AG04450 (cell line): ENCODE results near the gene IL3. TPM values are rescaled to one million over a fixed set of nuclear protein-coding genes. Genes with fewer than 3 reads are reported as not detected.

Source experiments
- CTCF ChIA-PET: fragments of 300-600, 350-600 bp; formaldehyde crosslinking; extraction: SDS; loops from one replicate; lab custom pipeline; 2022; ENCODE audit warnings: antibody characterized with exemption, inconsistent platforms; lab: Charles Lee
- POLR2A ChIA-PET: fragments of 350-600 bp; formaldehyde crosslinking; extraction: SDS; loops from one replicate; lab custom pipeline; 2021; ENCODE audit warnings: antibody characterized with exemption, inconsistent platforms; lab: Yijun Ruan, JAX
- DNase-seq: peaks from one replicate; pipeline ENCODE4 v3.0.0-alpha.2; 2011; ENCODE audit warnings: low read depth, low spot score
- H3K27ac ChIP-seq: one replicate; pipeline ENCODE4 v1.5.1; 2012; ENCODE audit warnings: low read depth, low read length, control low read depth
- H3K27me3 ChIP-seq: one replicate; pipeline ENCODE4 v1.6.0; 2012; ENCODE audit warnings: low read length; ENCODE audit not compliant: control insufficient read depth, insufficient read depth
- H3K4me3 ChIP-seq: 2 replicates; pipeline ENCODE4 v1.5.1; 2011; ENCODE audit warnings: mild to moderate bottlenecking, low read depth, low read length, control low read depth
- H3K9me3 ChIP-seq: 2 replicates; pipeline ENCODE4 v1.5.1; 2012; ENCODE audit warnings: low read length; ENCODE audit not compliant: control insufficient read depth, insufficient read depth
- polyA plus RNA-seq: library from polyadenylated mRNA; depleted of rRNA; stranded (reverse); fragments of >200 nt; gene quantifications from 2 replicates; pipeline ENCODE4 v1.2.3, GENCODE V29; 2011
- TF ChIP-seq, protein P1 (sequence below): IDR thresholded peaks from 2 replicates; pipeline ENCODE4 v1.5.1; 2011; ENCODE audit warnings: low read depth, low read length, control low read depth, inconsistent platforms

Gene IL3
- polyA plus RNA-seq, 1 experiment = not detected

DNA sequence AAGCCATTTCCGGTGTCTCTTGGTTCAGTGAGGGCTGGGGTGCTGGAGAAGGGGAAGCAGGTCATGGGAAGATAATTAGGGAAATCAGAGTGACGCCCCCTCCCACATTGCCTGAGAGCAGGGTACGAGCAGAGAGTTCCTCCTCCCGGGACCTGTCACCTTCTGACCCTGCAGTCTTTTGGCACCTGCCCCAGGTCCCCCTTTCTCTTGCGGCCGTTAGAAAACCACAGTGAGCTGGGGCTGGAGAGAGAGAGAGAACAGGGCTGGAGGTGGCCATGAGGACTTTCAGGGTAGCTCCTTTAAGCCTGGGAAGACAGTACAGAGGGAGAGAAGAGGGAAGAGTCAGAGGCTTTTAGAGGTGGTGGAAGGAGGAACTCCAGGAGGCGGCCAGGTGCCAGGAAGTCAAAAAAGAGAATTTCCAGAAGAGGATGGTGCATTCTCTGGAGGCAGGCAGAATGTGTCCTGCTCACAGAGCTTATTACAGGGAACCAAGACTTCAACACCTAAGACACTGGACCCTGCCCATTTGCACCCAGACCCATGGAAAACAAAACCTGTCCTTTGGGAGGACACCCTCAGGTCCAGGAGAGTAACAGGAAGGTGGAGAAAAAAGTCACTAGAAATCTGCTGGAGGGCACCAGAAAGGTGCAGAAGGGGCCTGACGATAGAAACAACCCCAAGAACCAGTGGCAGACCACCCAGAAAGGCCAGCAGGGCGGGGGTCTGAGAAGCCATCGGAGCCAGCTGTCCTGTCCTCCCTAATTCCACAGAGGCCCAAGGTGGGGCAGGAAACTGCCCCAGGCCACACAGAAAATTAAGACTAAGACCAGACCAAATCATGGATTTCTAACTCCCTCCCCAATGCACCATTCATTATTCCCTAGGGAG lies 42.5 kb upstream of the IL3 start:
- CTCF ChIA-PET = interaction anchor here (0.7 kb wide), 1 partner anchor 11 kb away, joined by 4 read pairs; no protein-coding TSS in a partner anchor
- no peaks in the 10 kb centered on the region for H3K9me3 ChIP-seq
- POLR2A ChIA-PET = no interaction called here
- H3K27ac ChIP-seq = no peak overlapping the region
- H3K4me3 ChIP-seq = no peak overlapping the region
- no peak for DNase-seq
- H3K27me3 ChIP-seq = peaks cover 21% of the 10 kb centered on the region
- TF ChIP-seq, protein P1, sequence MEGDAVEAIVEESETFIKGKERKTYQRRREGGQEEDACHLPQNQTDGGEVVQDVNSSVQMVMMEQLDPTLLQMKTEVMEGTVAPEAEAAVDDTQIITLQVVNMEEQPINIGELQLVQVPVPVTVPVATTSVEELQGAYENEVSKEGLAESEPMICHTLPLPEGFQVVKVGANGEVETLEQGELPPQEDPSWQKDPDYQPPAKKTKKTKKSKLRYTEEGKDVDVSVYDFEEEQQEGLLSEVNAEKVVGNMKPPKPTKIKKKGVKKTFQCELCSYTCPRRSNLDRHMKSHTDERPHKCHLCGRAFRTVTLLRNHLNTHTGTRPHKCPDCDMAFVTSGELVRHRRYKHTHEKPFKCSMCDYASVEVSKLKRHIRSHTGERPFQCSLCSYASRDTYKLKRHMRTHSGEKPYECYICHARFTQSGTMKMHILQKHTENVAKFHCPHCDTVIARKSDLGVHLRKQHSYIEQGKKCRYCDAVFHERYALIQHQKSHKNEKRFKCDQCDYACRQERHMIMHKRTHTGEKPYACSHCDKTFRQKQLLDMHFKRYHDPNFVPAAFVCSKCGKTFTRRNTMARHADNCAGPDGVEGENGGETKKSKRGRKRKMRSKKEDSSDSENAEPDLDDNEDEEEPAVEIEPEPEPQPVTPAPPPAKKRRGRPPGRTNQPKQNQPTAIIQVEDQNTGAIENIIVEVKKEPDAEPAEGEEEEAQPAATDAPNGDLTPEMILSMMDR = no peak

DNA sequence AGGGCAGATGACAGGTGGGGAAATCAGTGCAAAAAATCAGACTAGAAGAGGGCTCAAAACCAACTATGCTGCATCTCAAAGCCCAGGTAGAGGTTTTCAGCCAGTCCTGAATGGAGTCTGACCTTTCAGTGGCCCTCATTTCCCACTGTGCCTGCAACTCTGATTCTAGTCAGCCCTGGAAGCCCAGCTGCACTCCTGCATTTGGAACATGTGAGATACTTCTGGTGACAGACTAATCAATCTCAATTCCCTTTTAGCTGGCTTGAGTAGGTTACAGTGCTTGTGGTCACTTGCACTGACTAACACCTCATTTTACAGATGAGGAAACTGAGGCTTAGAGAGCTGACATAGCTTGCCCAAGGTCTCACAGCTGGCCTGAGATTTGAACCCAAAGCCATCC lies 41.1 kb upstream of the IL3 start:
- DNase-seq = no peak
- ChIA-PET CTCF (interaction anchor here (1.1 kb wide), 1 partner anchor 43 kb away, joined by 4 read pairs; no protein-coding TSS in a partner anchor), POLR2A (no interaction called here)
- Histone ChIP-seq H3K27ac (no peak overlapping the region), H3K4me3 (no peak overlapping the region), H3K27me3 (peaks cover 16% of the 10 kb centered on the region), H3K9me3 (no peaks in the 10 kb centered on the region)
- TF ChIP-seq, protein P1 = no peak

DNA sequence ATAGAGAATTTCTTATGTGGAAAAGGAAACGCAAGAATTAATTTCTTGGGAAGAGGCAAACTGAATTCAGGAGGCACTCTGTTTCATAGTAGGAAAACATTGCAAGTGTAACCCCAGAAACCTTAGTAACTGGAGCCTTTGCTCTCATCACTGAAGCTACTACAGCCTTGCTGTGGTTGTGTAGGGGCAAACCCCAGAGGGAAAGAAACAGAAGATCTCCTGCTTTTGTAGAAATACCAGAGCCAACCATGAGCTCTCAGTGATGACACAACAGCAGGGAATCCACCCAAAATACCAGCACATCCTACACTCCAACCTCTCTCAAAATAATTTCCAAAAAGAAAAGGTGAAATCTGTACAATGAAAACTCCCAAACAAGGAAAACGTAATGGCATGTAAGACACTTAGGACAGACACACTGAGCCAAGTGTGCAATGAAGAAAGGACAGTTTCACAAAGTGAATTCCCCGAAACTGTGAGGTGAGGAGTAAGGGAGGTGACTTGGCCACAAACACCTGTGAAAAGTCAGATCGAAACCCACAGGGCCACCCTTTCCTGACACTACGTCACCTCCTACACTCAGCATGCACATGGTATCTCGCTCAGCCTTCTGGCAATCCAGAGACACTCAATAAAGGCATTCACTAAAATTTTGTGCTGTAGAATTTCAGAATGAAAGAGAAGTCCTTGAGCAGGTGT lies 40.4 kb upstream of the IL3 start:
- H3K27ac ChIP-seq = no peak overlapping the region
- TF ChIP-seq, protein P1 = no peak
- POLR2A ChIA-PET = no interaction called here
- H3K27me3 ChIP-seq = peaks cover 16% of the 10 kb centered on the region
- no peak for DNase-seq
- no peak overlapping the region for H3K4me3 ChIP-seq
- CTCF ChIA-PET = interaction anchor here (1.1 kb wide), 1 partner anchor 43 kb away, joined by 4 read pairs; no protein-coding TSS in a partner anchor
- no peaks in the 10 kb centered on the region for H3K9me3 ChIP-seq

DNA sequence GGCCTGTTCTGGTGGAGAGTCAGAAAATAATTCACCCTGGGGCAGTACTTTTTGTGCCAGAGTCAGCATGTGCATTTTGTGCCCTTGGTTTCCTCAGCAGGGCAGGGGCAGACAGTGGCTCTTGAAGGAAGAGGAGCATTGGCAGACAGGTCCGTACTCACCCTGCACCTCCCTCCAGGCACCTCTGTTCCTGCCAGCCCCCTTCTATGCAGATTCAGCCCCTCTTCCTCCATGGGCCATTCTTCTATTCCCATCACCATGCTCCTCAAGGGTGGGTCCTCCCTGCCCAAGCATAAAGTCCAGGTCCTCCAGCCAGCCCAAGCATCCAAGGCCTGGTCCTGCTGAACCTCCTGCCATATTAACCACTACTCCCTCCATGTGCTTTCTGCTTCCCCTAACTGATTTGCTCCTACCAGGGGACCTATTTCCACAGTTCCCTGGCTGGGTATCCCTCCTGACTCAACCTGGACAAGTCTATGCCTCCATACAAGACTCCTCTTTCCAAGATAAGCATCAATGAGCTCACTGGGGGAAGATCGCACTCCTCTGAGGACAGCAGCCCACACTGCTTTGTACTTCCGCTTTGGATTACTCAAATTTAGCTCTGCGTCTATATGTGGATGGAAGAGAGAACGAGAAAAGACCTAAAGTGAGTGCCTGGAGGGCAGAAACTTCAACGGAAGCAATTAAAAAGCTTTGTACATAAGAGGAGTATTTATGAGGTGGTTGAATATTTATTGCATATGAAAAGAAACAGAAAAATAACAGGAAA lies 39.7 kb upstream of the IL3 start:
- H3K27me3 ChIP-seq = peaks cover 16% of the 10 kb centered on the region
- ChIA-PET POLR2A (no interaction called here), CTCF (interaction anchor here (0.7 to 1.1 kb wide), 2 partner anchors 25 to 42 kb away, joined by 3 to 4 read pairs; no protein-coding TSS in a partner anchor)
- no peaks in the 10 kb centered on the region for H3K9me3 ChIP-seq
- TF ChIP-seq, protein P1 = no peak
- H3K4me3 ChIP-seq = no peak overlapping the region
- H3K27ac ChIP-seq = no peak overlapping the region
- no peak for DNase-seq
